HEK293 (cell line): ENCODE data around the gene AFF1.

Experiments used
- ZBTB1 ChIP-seq: fragments of 450-650 bp; formaldehyde crosslinking; IDR thresholded peaks from 2 replicates; pipeline ENCODE4 v1.5.1; 2016; ENCODE audit warnings: missing biosample characterization, missing genetic modification characterization
- ZFP37 ChIP-seq: fragments of 450-650 bp; formaldehyde crosslinking; IDR thresholded peaks from 2 replicates; pipeline ENCODE4 v1.5.1; 2016; ENCODE audit warnings: missing biosample characterization, missing genetic modification characterization

- TF ChIP-seq ZFP37 (tag by site-specific recombination) (no peak), ZBTB1 (tag by site-specific recombination) (no peak)
These were observed 99.7 kb downstream of the AFF1 start for GRCh38 chr4:87034527-87034926.
